IPS-15b (cell line): ENCODE measurements around the gene RPN1.
A peak's percentile ranks its signal among the peaks of the same experiment; 100 is the strongest.

Experiments used
- H3K27me3 ChIP-seq: one replicate; pipeline ENCODE4 v1.6.1; 2013; ENCODE audit warnings: low read length; ENCODE audit not compliant: control insufficient read depth, insufficient read depth
- H3K36me3 ChIP-seq: one replicate; pipeline ENCODE4 v1.6.1; 2013; ENCODE audit warnings: low read length; ENCODE audit not compliant: control insufficient read depth, insufficient read depth
- H3K4me1 ChIP-seq: one replicate; pipeline ENCODE4 v1.6.1; 2013; ENCODE audit warnings: mild to moderate bottlenecking, low read length; ENCODE audit not compliant: control insufficient read depth, insufficient read depth
- H3K4me3 ChIP-seq: one replicate; pipeline ENCODE4 v1.5.1; 2013; ENCODE audit warnings: low read depth, low read length
- H3K9ac ChIP-seq: one replicate; pipeline ENCODE4 v1.6.1; 2013; ENCODE audit warnings: low read depth, mild to moderate bottlenecking, low read length
- H3K9me3 ChIP-seq: one replicate; pipeline ENCODE4 v1.6.1; 2013; ENCODE audit warnings: mild to moderate bottlenecking, low read length; ENCODE audit not compliant: control insufficient read depth, insufficient read depth

The RPN1 gene

DNA sequence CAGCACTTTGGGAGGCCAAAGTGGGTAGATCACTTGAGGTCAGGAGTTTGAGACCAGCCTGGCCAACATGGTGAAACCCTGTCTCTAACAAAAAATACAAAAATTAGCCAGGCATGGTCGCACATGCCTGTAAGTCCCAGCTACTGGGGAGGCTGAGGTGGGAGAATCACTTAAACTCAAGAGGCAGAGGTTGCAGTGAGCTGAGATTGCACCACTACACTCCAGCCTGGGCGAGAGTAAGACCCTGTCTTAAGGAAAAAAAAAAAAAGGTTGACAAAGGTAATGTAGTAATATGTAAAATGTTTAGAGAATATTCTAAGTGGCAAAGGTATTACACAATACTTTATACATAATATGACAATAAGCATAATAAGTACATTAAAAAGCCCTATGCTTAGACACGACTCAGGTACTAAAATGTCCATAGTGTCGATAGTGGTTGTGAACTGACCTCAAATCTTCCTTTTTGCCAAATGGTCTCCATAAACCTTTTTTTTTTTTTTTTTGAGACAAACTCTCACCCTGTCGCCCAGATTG, 16.5 kb downstream of the RPN1 start:
- Histone ChIP-seq H3K9ac (no peak overlapping the region), H3K36me3 (peaks cover 23% of the 10 kb centered on the region), H3K9me3 (no peaks in the 10 kb centered on the region), H3K4me3 (no peak overlapping the region), H3K4me1 (no peaks in the 10 kb centered on the region), H3K27me3 (no peaks in the 10 kb centered on the region)

GRCh38 chr3:128632301-128632700, 18.3 kb downstream of the RPN1 start:
- Histone ChIP-seq H3K4me3 (no peak overlapping the region), H3K4me1 (no peaks in the 10 kb centered on the region), H3K27me3 (no peaks in the 10 kb centered on the region), H3K9me3 (no peaks in the 10 kb centered on the region), H3K9ac (no peak overlapping the region), H3K36me3 (peaks cover 20% of the 10 kb centered on the region)

DNA sequence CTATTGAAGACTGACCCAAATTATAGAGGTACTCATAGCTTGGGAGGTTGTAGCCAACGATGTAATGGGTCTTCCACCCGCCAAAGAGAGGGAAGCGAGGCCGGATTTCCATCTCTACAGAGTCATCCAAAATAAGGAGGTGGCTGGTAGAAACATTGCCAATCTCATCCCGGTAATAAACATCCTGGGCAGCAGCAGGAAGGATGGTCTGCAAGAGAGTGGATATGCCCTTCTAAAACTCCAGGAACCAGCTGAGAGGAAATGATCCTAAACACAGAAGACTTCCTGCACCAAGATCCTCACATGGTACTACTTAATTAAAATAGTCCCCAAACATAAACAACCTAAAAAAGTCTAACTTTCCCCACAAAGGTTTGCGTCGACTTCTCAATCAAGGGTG, 20.7 kb downstream of the RPN1 start:
- Histone ChIP-seq H3K9me3 (no peaks in the 10 kb centered on the region), H3K9ac (no peak overlapping the region), H3K4me1 (no peaks in the 10 kb centered on the region), H3K36me3 (peaks cover 41% of the 10 kb centered on the region), H3K4me3 (no peak overlapping the region), H3K27me3 (no peaks in the 10 kb centered on the region)

DNA sequence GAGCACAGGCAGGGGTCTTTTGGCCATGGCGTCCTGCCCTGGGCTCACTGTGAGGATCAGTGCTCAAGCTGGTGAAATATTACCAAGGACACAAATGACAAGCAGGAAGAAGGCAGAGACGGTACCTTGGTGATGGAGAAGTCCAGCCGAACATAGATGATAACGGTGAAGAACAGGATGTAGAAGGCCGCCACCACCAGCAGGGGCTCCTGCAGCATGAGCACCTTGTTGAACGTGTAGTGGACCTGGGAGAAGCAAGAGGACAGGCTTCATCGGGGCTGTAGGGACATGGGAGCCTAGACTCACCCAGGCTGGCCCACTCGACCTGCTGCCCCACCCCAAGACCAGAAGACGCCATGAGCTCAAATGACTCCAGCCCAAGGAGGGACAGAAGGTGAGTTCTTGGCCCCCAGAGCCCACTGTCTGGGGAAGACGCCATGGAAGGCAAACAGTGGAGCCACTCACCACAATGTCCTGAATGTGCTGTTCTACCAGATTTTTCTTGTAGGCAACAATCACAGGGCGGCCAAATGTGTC, 25.1 kb downstream of the RPN1 start:
- H3K4me3 ChIP-seq = no peak overlapping the region
- H3K36me3 ChIP-seq = peaks cover 51% of the 10 kb centered on the region
- H3K27me3 ChIP-seq = no peaks in the 10 kb centered on the region
- no peaks in the 10 kb centered on the region for H3K9me3 ChIP-seq
- no peaks in the 10 kb centered on the region for H3K4me1 ChIP-seq
- no peak overlapping the region for H3K9ac ChIP-seq

DNA sequence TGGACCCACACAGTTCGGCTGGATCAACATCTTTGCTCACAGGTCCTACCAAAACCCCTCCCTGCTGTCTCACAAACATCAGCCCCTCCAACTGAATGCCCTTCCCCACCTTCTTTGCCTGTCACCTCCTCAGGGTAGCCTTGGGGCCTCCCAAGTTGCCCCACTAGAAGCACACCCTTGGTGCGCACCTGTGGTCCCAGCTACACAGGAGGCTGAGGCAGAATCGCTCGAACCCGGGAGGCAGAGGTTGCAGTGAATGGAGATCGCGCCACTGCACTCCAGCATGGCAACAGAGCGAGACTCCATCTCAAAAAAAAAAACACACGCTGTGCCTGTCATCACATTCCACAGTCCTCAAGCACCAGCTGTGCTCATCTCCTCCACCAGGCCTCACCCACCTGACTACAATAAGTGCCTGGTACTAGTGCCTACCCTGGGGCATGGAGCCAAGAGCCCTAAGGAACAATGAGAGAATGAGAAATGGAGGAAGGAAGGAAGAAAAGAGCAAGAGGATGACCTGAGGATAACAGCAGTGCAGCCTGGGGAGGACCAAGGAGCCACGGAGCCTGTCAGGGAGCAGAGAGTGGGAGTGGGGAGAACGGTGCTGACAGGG, 26.0 kb downstream of the RPN1 start:
- Histone ChIP-seq H3K9ac (no peak overlapping the region), H3K9me3 (no peaks in the 10 kb centered on the region), H3K4me3 (no peak overlapping the region), H3K27me3 (no peaks in the 10 kb centered on the region), H3K36me3 (peaks cover 53% of the 10 kb centered on the region), H3K4me1 (no peaks in the 10 kb centered on the region)

DNA sequence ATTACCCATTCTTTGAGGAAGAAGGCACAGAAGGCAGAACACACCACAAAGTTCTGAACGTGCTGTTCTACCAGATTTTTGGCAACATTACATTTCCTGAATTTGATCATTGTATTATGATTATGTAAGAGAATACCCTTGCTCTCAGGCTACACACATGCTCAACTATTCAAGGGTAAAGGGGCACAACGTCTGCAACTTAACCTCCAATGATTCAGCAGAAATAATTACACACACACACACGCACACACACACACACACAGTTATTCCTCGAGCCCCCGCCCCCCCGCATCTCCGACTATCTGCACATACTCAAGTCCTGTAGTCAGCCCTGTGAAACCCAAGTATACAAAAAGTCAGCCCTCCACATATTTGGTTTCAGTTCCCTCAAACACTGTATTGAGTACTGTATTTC, 26.8 kb downstream of the RPN1 start:
- Histone ChIP-seq H3K4me3 (no peak overlapping the region), H3K9ac (no peak overlapping the region), H3K36me3 (peaks cover 58% of the 10 kb centered on the region), H3K4me1 (no peaks in the 10 kb centered on the region), H3K9me3 (no peaks in the 10 kb centered on the region), H3K27me3 (no peaks in the 10 kb centered on the region)

- no peak overlapping the region for H3K9ac ChIP-seq
- no peak overlapping the region for H3K4me3 ChIP-seq
- H3K9me3 ChIP-seq = no peaks in the 10 kb centered on the region
- H3K4me1 ChIP-seq = peaks cover 4% of the 10 kb centered on the region
- H3K27me3 ChIP-seq = no peaks in the 10 kb centered on the region
- peaks cover 53% of the 10 kb centered on the region for H3K36me3 ChIP-seq
These were observed 28.7 kb downstream of the RPN1 start for GRCh38 chr3:128621931-128622330.

- Histone ChIP-seq H3K9ac (no peak overlapping the region), H3K4me3 (no peak overlapping the region), H3K4me1 (peaks cover 4% of the 10 kb centered on the region), H3K36me3 (peaks cover 46% of the 10 kb centered on the region), H3K9me3 (no peaks in the 10 kb centered on the region), H3K27me3 (no peaks in the 10 kb centered on the region)
These were observed 29.4 kb downstream of the RPN1 start for GRCh38 chr3:128621234-128621633.

GRCh38 chr3:128620268-128620691, 30.3 kb downstream of the RPN1 start:
- Histone ChIP-seq H3K4me1 (peaks cover 4% of the 10 kb centered on the region), H3K36me3 (peaks cover 36% of the 10 kb centered on the region), H3K4me3 (no peak overlapping the region), H3K9me3 (no peaks in the 10 kb centered on the region), H3K9ac (no peak overlapping the region), H3K27me3 (no peaks in the 10 kb centered on the region)

- Histone ChIP-seq H3K9ac (no peak overlapping the region), H3K27me3 (no peaks in the 10 kb centered on the region), H3K36me3 (peaks cover 27% of the 10 kb centered on the region), H3K4me3 (no peak overlapping the region), H3K9me3 (no peaks in the 10 kb centered on the region), H3K4me1 (peaks cover 4% of the 10 kb centered on the region)
These were observed 31.3 kb downstream of the RPN1 start for GRCh38 chr3:128619146-128619890.

- H3K36me3 ChIP-seq = peaks cover 27% of the 10 kb centered on the region
- peak overlapping the region; percentile 73 for H3K4me3 ChIP-seq
- no peaks in the 10 kb centered on the region for H3K27me3 ChIP-seq
- H3K4me1 ChIP-seq = peaks cover 4% of the 10 kb centered on the region
- peak overlapping the region; percentile 94 for H3K9ac ChIP-seq
- H3K9me3 ChIP-seq = no peaks in the 10 kb centered on the region
These were observed 32.3 kb downstream of the RPN1 start for GRCh38 chr3:128618398-128618726.
